Transverse colon (tissue), 4 donors: ENCODE results near the gene PCNT. TPM values are rescaled to one million over a fixed set of nuclear protein-coding genes. Genes with fewer than 3 reads are reported as not detected.
"Not testable (repeated sequence)": the region's sequence is repeated elsewhere in the genome, so short reads cannot be mapped to it uniquely, and the experiment has no call there.

ENCODE experiments used
- DNase-seq: peaks from one replicate; pipeline ENCODE4 v3.0.0-alpha.2; 2019
- H3K27ac ChIP-seq, 4 donors: fragments of 200-600 bp; sonication (generic); 2 replicates each; pipeline ENCODE4 v1.5.1; 2016 to 2018; ENCODE audit warnings: inconsistent platforms in 4 of 4
- H3K27me3 ChIP-seq: fragments of 200-600 bp; sonication (generic); 2 replicates; pipeline ENCODE4 v1.5.1; 2017; ENCODE audit warnings: inconsistent platforms
- H3K36me3 ChIP-seq, 4 donors: fragments of 200-600 bp; sonication (generic); 2 replicates each; pipeline ENCODE4 v1.5.1; 2017 to 2019; ENCODE audit warnings: inconsistent platforms in 4 of 4
- H3K4me1 ChIP-seq, 4 donors: fragments of 200-600 bp; sonication (generic); 2 replicates each; pipeline ENCODE4 v1.5.1; 2017 to 2020; ENCODE audit warnings: inconsistent platforms in 4 of 4
- H3K4me3 ChIP-seq, 4 donors: fragments of 200-600 bp; sonication (generic); 1 replicate in 1 of 4; 2 replicates in 3 of 4; pipeline versions ENCODE4 v1.5.1 to v1.6.1; 2017 to 2019; ENCODE audit warnings: inconsistent platforms in 4 of 4
- H3K9me3 ChIP-seq, 2 donors: fragments of 200-600 bp; sonication (generic); 2 replicates each; pipeline ENCODE4 v1.5.1; 2017 to 2019; ENCODE audit warnings: inconsistent platforms in 2 of 2
- CTCF ChIP-seq, 5 experiments: fragments of 200-600 bp in 3 of 5; fragments of 450-650 bp in 2 of 5; sonication (generic) in 3 of 5; IDR thresholded peaks; 1 replicate in 2 of 5; 2 replicates in 3 of 5; pipeline ENCODE4 v1.5.1; 2016 to 2017; ENCODE audit warnings: antibody characterized with exemption in 5 of 5, inconsistent platforms in 3 of 5, mild to moderate bottlenecking in 2 of 5, moderate library complexity in 1 of 5
- EP300 ChIP-seq: sonication (generic); formaldehyde crosslinking; IDR thresholded peaks from one replicate; pipeline ENCODE4 v1.6.1; 2017; ENCODE audit warnings: antibody characterized with exemption, low read depth
- POLR2A ChIP-seq: fragments of 450-650 bp; IDR thresholded peaks from one replicate; pipeline ENCODE4 v1.6.1; 2016; ENCODE audit warnings: antibody characterized with exemption, mild to moderate bottlenecking, moderate library complexity
- POLR2AphosphoS5 ChIP-seq, 3 donors: sonication (generic); formaldehyde crosslinking; IDR thresholded peaks; one replicate each; pipeline ENCODE4 v1.6.1; 2016; ENCODE audit warnings: antibody characterized with exemption in 3 of 3
- WGBS, 2 donors: methylation state at CpG; one replicate each; pipeline ENCODE4 v1.1.5; 2018; ENCODE audit warnings: low coverage in 1 of 2; 5-methylcytosine and 5-hydroxymethylcytosine counted together
- in situ Hi-C, 4 donors: fragments of 200-750 bp; cut with MboI; loops; one replicate each; pipeline versions ENCODE4 v1.15.0 to v1.15.1; 2017; ENCODE audit warnings: low sequenced_read_pairs in 3 of 4, low pct_ligation_motif_present in 1 of 4, low pct_unique_long_range_greater_than_20kb in 1 of 4
- intact Hi-C: fragments of 100-400 bp; cut with DNase I; formaldehyde crosslinking; loops from one replicate; pipeline ENCODE4 v1.15.1; 2023; ENCODE audit warnings: low total_unique reads
- total RNA-seq, 4 donors: library from RNA; depleted of rRNA; stranded (reverse); fragments of >200 nt; gene quantifications; one replicate each; pipeline ENCODE4 v1.1.0, GENCODE V29; 2016

The PCNT gene
- total RNA-seq, 4 donors from 2014 or later: 27.6 to 171 (median 63.4) TPM

GRCh38 chr21:46461909-46462308 is 138.0 kb downstream of the PCNT start:
- DNase-seq: no peak
- intact Hi-C loops (no loop called here), in situ Hi-C loops (no loop called here)
- Histone ChIP-seq H3K27me3 (no peaks in the 10 kb centered on the region), H3K36me3 (no peaks in the 10 kb centered on the region), H3K4me1 (peaks cover 8 to 29% (median 16%) of the 10 kb centered on the region in 4 donors), H3K27ac (no peak overlapping the region), H3K9me3 (no peaks in the 10 kb centered on the region), H3K4me3 (no peak overlapping the region)
- TF ChIP-seq EP300: no peak
- TF ChIP-seq CTCF (IDR thresholded peaks at IDR 0.05): no peak
- no peak for TF ChIP-seq POLR2AphosphoS5 (IDR thresholded peaks at IDR 0.05)
- no peak for TF ChIP-seq POLR2A
- WGBS, 2 donors: 75 to 100% methylated on average over 2 to 5 of the region's 5 CpGs

- intact Hi-C loops: not testable (repeated sequence)
- WGBS, 2 donors: 96% methylated on average over 6 of the region's 6 CpGs; no CpG with 5 or more reads in 1 of the 2 donors
Measured at GRCh38 chr21:46465153-46465552, 141.2 kb downstream of the PCNT start.

GRCh38 chr21:46465651-46466050 is 141.7 kb downstream of the PCNT start:
- H3K9me3 ChIP-seq: no peaks in the 10 kb centered on the region
- no peaks in the 10 kb centered on the region for H3K36me3 ChIP-seq
- in situ Hi-C loops: no loop called here
- WGBS, 2 donors: 90 to 91% methylated on average over 3 of the region's 3 CpGs
- no peak overlapping the region for H3K27ac ChIP-seq
- peaks cover 0 to 8% (median 0%) of the 10 kb centered on the region in 4 donors for H3K4me1 ChIP-seq
- no peak overlapping the region for H3K4me3 ChIP-seq
- DNase-seq: no peak
- H3K27me3 ChIP-seq: no peaks in the 10 kb centered on the region
- no peak for TF ChIP-seq POLR2A
- TF ChIP-seq CTCF (IDR thresholded peaks at IDR 0.05): no peak
- TF ChIP-seq POLR2AphosphoS5 (IDR thresholded peaks at IDR 0.05): no peak
- no peak for TF ChIP-seq EP300
- intact Hi-C loops: no loop called here

More at GRCh38 chr21:46465153-46465552, 141.2 kb downstream of the PCNT start:
- H3K4me3 ChIP-seq, H3K9me3 ChIP-seq, in situ Hi-C loops, H3K27ac ChIP-seq, H3K36me3 ChIP-seq, DNase-seq, H3K27me3 ChIP-seq: not testable (repeated sequence)
- H3K4me1 ChIP-seq: peaks cover 0 to 13% (median 2%) of the 10 kb centered on the region in 4 donors

- TF ChIP-seq POLR2A: no peak
- no peak for TF ChIP-seq CTCF (IDR thresholded peaks at IDR 0.05)
- no peak for TF ChIP-seq EP300
- TF ChIP-seq POLR2AphosphoS5 (IDR thresholded peaks at IDR 0.05): no peak
- H3K27me3 ChIP-seq: no peaks in the 10 kb centered on the region
- in situ Hi-C loops: no loop called here
- DNase-seq: no peak
- intact Hi-C loops: no loop called here
- WGBS, 2 donors: 60 to 78% methylated on average over 4 to 6 of the region's 6 CpGs
- no peaks in the 10 kb centered on the region for H3K9me3 ChIP-seq
- peaks cover 0 to 14% (median 0%) of the 10 kb centered on the region in 4 donors for H3K4me1 ChIP-seq
- H3K4me3 ChIP-seq: no peak overlapping the region
- H3K27ac ChIP-seq: no peak overlapping the region
- no peaks in the 10 kb centered on the region for H3K36me3 ChIP-seq
Measured at GRCh38 chr21:46468108-46468774, 144.3 kb downstream of the PCNT start.

- DNase-seq: no peak
- in situ Hi-C loops (no loop called here), intact Hi-C loops (no loop called here)
- Histone ChIP-seq H3K36me3 (no peaks in the 10 kb centered on the region), H3K4me1 (peaks cover 0 to 14% (median 0%) of the 10 kb centered on the region in 4 donors), H3K27me3 (no peaks in the 10 kb centered on the region), H3K4me3 (no peak overlapping the region), H3K9me3 (no peaks in the 10 kb centered on the region), H3K27ac (no peak overlapping the region)
- TF ChIP-seq EP300: no peak
- no peak for TF ChIP-seq CTCF (IDR thresholded peaks at IDR 0.05)
- no peak for TF ChIP-seq POLR2AphosphoS5 (IDR thresholded peaks at IDR 0.05)
- WGBS, 2 donors: 88% methylated on average over 3 of the region's 3 CpGs; no CpG with 5 or more reads in 1 of the 2 donors
Measured at GRCh38 chr21:46469275-46469674, 145.3 kb downstream of the PCNT start.
